ENCODE measurements around the gene SERHL2.

SERHL2 gene

DNA sequence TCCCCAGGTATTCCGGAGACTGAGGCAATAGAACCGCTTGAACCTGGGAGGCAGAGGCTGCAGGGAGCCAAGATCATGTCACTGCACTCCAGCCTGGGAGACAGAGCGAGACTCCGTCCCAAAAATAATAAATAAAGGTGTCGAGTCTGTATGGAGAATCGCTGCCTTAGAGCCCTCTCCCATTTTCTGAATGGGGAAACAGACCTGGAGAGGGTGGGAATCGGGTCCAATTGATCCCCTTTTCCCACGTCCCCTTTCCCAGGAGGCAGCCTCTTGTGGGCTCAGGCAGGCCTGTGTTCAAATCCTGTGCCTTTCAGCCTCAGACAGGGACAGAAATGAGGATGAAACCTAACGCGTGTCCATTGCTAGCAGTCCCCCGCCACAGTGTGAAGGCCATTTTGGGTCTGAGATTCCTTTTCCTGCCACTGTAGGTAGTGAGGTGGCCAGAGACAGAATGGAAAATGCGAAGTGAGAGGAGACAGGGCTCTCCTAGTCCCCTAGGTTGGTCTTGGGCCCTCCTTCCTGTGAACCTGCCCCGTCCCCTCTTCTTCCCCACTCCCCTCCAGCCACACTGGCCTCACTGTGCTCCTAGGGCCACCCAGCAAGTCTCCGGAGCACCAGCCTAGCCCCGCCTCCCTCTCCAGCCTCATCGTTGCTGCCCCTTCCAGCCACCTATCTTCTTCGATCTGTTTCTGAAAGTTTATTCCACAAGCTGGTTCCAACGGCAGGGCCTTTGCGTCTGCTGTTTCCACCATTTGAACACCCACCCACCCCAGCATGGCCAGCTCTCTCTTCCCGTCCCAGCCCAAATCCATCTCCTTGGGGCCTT is 63.6 kb downstream of the SERHL2 start:
- peaks cover 33% of the 10 kb centered on the region for H3K36me3 ChIP-seq (ENCODE audit: insufficient read depth, insufficient read length, low read length)
- H3K9me3 ChIP-seq (ENCODE audit: insufficient read depth, low read length), result no peaks in the 10 kb centered on the region
- no peak overlapping the region for H3K9ac ChIP-seq (ENCODE audit: insufficient read length, low read depth)
- H3K27me3 ChIP-seq (ENCODE audit: insufficient read depth, insufficient read length), result no peaks in the 10 kb centered on the region
- TF ChIP-seq ZNF274 (IDR thresholded peaks at IDR 0.05; ENCODE audit: low read depth, low read length) (no peak), SUZ12 (IDR thresholded peaks at IDR 0.05; ENCODE audit: extremely low read depth, insufficient read depth, insufficient read length) (no peak)
- no peak for DNase-seq (ENCODE audit: low read depth, low spot score)
- no peak overlapping the region for H3K4me3 ChIP-seq (ENCODE audit: insufficient read length, low read depth)
- peaks cover 4% of the 10 kb centered on the region for H3K4me1 ChIP-seq (ENCODE audit: insufficient read depth, insufficient read length)

DNA sequence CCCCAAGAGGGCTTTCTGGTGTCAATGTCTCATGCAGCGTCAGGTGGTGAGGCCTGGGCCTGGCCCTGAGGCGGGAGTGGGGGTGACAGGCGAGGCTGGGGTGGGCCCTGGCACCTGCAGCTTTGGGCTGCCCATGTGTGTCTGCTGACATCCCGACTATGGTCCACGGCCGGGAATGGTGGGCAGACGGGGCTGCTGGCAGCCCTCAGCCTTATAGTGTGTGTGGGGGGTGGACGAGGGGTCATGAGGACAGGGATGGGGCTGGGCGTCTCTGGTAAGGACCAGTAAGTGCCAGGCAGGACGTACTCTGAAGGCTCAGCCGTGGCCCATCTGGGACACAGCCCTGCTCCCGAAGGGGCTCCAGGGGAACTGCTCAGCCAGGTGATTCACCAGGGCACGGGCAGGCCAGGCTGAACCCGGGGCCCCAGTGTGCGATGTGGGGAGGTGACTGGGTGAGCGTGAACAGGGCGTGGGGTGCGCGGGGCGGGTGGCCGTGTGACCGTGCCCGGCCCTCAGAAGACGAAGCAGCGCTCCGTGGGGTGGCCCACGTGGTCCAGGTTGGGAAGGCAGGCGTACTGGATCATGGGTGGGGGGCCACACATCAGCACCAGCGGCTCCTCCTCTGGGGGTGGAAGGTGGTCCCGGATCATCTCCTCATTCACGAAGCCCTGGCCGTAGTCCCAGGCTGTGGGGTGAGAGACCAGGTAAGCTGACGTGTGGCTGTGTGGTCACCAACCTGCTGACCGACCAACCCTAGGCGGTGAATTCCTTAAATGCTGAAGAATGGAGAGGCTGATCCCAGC is 65.7 kb downstream of the SERHL2 start:
- Histone ChIP-seq H3K4me3 (ENCODE audit: insufficient read length, low read depth) (no peak overlapping the region), H3K4me1 (ENCODE audit: insufficient read depth, insufficient read length) (peaks cover 4% of the 10 kb centered on the region), H3K27me3 (ENCODE audit: insufficient read depth, insufficient read length) (no peaks in the 10 kb centered on the region), H3K36me3 (ENCODE audit: insufficient read depth, insufficient read length, low read length) (peaks cover 40% of the 10 kb centered on the region), H3K9ac (ENCODE audit: insufficient read length, low read depth) (no peak overlapping the region), H3K9me3 (ENCODE audit: insufficient read depth, low read length) (no peaks in the 10 kb centered on the region)
- no peak for DNase-seq (ENCODE audit: low read depth, low spot score)
- no peak for TF ChIP-seq SUZ12 (IDR thresholded peaks at IDR 0.05; ENCODE audit: extremely low read depth, insufficient read depth, insufficient read length)
- no peak for TF ChIP-seq ZNF274 (IDR thresholded peaks at IDR 0.05; ENCODE audit: low read depth, low read length)
- TF ChIP-seq YY1 (IDR thresholded peaks at IDR 0.05; ENCODE audit: insufficient read depth, insufficient read length), result no peak

DNA sequence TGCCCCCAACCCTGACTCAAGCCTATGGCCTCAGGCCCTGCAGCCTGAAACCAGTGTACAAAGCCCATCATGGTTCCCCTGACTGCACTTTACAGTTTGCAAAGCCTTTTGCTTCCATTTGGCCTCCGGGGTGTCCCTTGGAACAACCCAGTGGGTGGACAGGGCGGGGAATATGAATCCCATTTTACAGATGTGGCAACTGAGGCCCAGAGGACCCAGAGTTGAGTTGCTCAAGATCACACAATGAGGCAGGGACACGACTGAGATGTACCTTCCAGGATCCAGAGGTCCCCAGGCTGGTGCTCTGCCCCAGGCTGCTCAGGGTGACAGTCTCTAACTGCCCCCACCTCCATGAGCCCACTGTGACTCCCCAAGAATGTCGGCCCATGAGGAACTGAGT is 66.3 kb downstream of the SERHL2 start:
- H3K9ac ChIP-seq (ENCODE audit: insufficient read length, low read depth), result no peak overlapping the region
- no peak for TF ChIP-seq YY1 (IDR thresholded peaks at IDR 0.05; ENCODE audit: insufficient read depth, insufficient read length)
- no peak for TF ChIP-seq SUZ12 (IDR thresholded peaks at IDR 0.05; ENCODE audit: extremely low read depth, insufficient read depth, insufficient read length)
- TF ChIP-seq ZNF274 (IDR thresholded peaks at IDR 0.05; ENCODE audit: low read depth, low read length), result no peak
- no peak for DNase-seq (ENCODE audit: low read depth, low spot score)
- H3K36me3 ChIP-seq (ENCODE audit: insufficient read depth, insufficient read length, low read length), result peaks cover 44% of the 10 kb centered on the region
- no peaks in the 10 kb centered on the region for H3K27me3 ChIP-seq (ENCODE audit: insufficient read depth, insufficient read length)
- no peaks in the 10 kb centered on the region for H3K9me3 ChIP-seq (ENCODE audit: insufficient read depth, low read length)
- peaks cover 7% of the 10 kb centered on the region for H3K4me1 ChIP-seq (ENCODE audit: insufficient read depth, insufficient read length)
- H3K4me3 ChIP-seq (ENCODE audit: insufficient read length, low read depth), result no peak overlapping the region

DNA sequence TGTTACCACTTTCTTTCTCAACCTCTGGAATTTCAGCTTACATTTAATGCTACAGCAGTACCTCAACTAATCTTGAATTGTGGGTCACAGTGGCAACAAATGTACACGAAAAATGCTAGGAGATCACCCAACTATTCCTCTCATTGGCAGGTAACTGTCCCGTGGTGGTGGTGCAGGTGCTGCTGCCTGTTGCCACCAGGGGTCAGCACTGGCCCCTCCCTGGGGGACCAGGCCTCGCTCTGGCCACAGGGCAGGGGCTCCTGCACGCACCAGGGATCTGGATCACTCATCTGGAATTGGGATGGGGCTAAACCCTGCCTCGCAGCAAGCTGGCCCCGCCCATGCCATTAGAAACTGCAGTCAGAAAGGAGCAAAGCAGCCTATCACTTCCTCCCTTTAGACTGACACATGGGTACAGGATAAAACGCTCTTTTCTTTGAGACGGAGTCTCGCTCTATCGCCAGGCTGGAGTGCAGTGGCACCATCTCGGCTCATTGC is 67.8 kb downstream of the SERHL2 start:
- no peaks in the 10 kb centered on the region for H3K27me3 ChIP-seq (ENCODE audit: insufficient read depth, insufficient read length)
- peaks cover 7% of the 10 kb centered on the region for H3K4me1 ChIP-seq (ENCODE audit: insufficient read depth, insufficient read length)
- no peak overlapping the region for H3K4me3 ChIP-seq (ENCODE audit: insufficient read length, low read depth)
- no peaks in the 10 kb centered on the region for H3K9me3 ChIP-seq (ENCODE audit: insufficient read depth, low read length)
- H3K9ac ChIP-seq (ENCODE audit: insufficient read length, low read depth), result no peak overlapping the region
- H3K36me3 ChIP-seq (ENCODE audit: insufficient read depth, insufficient read length, low read length), result peaks cover 56% of the 10 kb centered on the region
- peak; percentile 48 for DNase-seq (ENCODE audit: low read depth, low spot score)
- TF ChIP-seq YY1 (IDR thresholded peaks at IDR 0.05; ENCODE audit: insufficient read depth, insufficient read length) (no peak), SUZ12 (IDR thresholded peaks at IDR 0.05; ENCODE audit: extremely low read depth, insufficient read depth, insufficient read length) (no peak), ZNF274 (IDR thresholded peaks at IDR 0.05; ENCODE audit: low read depth, low read length) (no peak)

DNA sequence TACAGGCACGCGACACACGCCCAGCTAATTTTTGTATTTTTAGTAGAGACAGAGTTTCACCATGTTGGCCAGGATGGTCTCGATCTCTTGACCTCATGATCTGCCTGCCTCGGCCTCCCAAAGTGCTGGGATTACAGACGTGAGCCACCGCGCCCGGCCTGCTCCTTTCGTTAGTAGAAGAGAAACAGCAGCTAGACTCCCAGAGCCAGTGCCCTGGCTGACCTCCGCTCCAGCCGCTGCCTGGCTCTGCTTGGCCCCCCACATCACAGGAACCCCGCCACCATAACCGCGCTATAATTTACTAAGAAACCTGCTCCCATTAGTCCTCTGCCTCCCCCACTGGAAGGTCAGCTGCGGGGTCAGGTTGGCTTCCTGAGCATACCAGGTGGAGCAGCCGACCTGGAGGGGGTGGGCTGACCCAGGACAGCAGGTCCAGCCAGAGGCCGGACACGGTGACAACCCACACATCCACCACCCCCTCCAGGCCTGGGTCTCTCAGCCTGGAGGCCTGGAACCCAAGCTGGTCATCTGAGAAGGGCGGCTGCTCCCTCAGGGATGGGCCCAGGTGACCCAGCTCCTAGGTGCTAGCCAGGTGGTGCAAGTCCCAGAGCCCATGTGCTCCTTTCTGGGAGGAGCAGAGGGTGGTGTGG is 68.4 kb downstream of the SERHL2 start:
- Histone ChIP-seq H3K9ac (ENCODE audit: insufficient read length, low read depth) (no peak overlapping the region), H3K4me1 (ENCODE audit: insufficient read depth, insufficient read length) (peaks cover 7% of the 10 kb centered on the region), H3K9me3 (ENCODE audit: insufficient read depth, low read length) (no peaks in the 10 kb centered on the region), H3K36me3 (ENCODE audit: insufficient read depth, insufficient read length, low read length) (peaks cover 62% of the 10 kb centered on the region), H3K27me3 (ENCODE audit: insufficient read depth, insufficient read length) (no peaks in the 10 kb centered on the region), H3K4me3 (ENCODE audit: insufficient read length, low read depth) (no peak overlapping the region)
- TF ChIP-seq SUZ12 (IDR thresholded peaks at IDR 0.05; ENCODE audit: extremely low read depth, insufficient read depth, insufficient read length), result no peak
- TF ChIP-seq YY1 (IDR thresholded peaks at IDR 0.05; ENCODE audit: insufficient read depth, insufficient read length), result no peak
- no peak for TF ChIP-seq ZNF274 (IDR thresholded peaks at IDR 0.05; ENCODE audit: low read depth, low read length)
- no peak for DNase-seq (ENCODE audit: low read depth, low spot score)

DNA sequence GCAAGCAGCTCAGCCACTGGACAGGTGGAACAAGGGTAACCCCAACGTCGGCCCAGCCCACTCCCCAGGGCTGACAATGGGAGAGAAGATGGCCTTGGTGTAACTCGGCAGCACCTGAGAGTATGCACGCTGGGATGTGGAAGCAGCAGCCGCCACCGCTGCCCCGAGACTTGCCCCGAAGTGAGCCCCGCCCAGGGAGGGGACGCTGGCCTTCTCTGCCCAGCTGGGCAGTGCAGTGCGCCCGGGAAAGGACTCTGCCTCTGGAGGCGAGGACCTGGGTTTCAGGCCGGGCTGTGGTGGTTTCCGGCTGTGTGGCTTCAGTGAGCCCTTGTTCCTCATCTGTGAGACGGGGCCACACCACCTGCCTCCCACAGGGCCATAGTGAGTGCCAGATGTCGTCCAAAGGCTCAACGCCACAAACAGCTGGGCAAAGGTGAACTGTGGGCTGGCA is 69.6 kb downstream of the SERHL2 start:
- no peaks in the 10 kb centered on the region for H3K9me3 ChIP-seq (ENCODE audit: insufficient read depth, low read length)
- H3K4me1 ChIP-seq (ENCODE audit: insufficient read depth, insufficient read length), result peaks cover 7% of the 10 kb centered on the region
- no peak for DNase-seq (ENCODE audit: low read depth, low spot score)
- H3K36me3 ChIP-seq (ENCODE audit: insufficient read depth, insufficient read length, low read length), result peaks cover 74% of the 10 kb centered on the region
- TF ChIP-seq SUZ12 (IDR thresholded peaks at IDR 0.05; ENCODE audit: extremely low read depth, insufficient read depth, insufficient read length) (no peak), ZNF274 (IDR thresholded peaks at IDR 0.05; ENCODE audit: low read depth, low read length) (no peak), YY1 (IDR thresholded peaks at IDR 0.05; ENCODE audit: insufficient read depth, insufficient read length) (no peak)
- H3K27me3 ChIP-seq (ENCODE audit: insufficient read depth, insufficient read length), result no peaks in the 10 kb centered on the region
- no peak overlapping the region for H3K4me3 ChIP-seq (ENCODE audit: insufficient read length, low read depth)
- H3K9ac ChIP-seq (ENCODE audit: insufficient read length, low read depth), result no peak overlapping the region

Measured in NT2/D1 (cell line).